Measurements from ENCODE around the gene AWAT1.
"Not testable (repeated sequence)": the region's sequence is repeated elsewhere in the genome, so short reads cannot be mapped to it uniquely, and the experiment has no call there.

AWAT1 gene

GRCh38 chrX:70234355-70234754, at the start of gene AWAT1:
TSS of gene AWAT1 (plus strand) at chrX:70234655. CDS start at chrX:70234696, 41 bp downstream.
- no peak for DNase-seq (ENCODE audit: low spot score)

GRCh38 chrX:70190225-70190624, 44.2 kb upstream of the AWAT1 start:
- no peak for DNase-seq (ENCODE audit: low spot score)

- peak; percentile 54 for DNase-seq (ENCODE audit: low spot score)
Observed at GRCh38 chrX:70196961-70197720, 37.3 kb upstream of the AWAT1 start.

- no peak for DNase-seq (ENCODE audit: low spot score)
Observed at GRCh38 chrX:70201732-70202131, 32.7 kb upstream of the AWAT1 start.

- DNase-seq (ENCODE audit: low spot score) = no peak
Observed at GRCh38 chrX:70208479-70208878, 26.0 kb upstream of the AWAT1 start.

GRCh38 chrX:70209570-70209969, 24.9 kb upstream of the AWAT1 start:
- DNase-seq (ENCODE audit: low spot score) = not testable (repeated sequence)

GRCh38 chrX:70219938-70220764, 14.3 kb upstream of the AWAT1 start:
- peak; percentile 7 for DNase-seq (ENCODE audit: low spot score)

DNA sequence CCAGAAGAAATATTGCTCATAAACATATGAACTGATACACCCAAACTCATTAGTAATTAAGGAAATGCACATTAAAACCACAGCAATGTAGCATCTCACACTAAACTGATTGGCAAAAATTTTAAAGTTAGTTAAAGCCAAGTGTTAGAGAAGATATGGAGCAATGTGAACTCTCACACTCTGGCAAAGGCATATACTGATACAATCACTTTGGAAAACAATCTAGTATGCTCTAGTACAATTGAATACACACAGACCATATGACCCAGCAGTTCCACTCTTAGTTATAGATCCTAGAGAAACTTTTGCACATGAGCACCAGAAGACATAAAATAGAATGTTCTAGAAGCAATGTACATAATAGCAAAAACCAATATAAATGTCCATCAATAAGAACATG, 8.4 kb upstream of the AWAT1 start:
- DNase-seq (ENCODE audit: low spot score) = no peak

DNA sequence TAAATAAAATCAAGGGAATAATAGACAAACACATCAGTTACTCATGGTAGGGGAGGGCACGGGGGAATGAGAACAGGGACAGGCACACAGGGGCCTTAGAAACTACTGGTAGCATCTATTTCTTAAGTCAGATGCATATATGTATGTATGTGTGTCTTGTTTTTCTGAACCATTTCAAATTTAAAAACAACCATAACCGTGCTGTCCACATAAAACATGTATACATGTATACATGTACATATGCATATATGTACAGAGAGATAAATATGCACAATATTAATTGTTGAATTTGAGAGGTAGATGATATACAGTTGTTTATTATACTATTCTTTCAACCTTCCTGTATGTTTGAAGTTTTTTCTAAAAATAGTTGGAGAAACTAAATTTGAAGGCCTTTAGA, 7.8 kb upstream of the AWAT1 start:
- DNase-seq (ENCODE audit: low spot score) = no peak

- DNase-seq (ENCODE audit: low spot score) = no peak
Observed at GRCh38 chrX:70231666-70232065, 2.8 kb upstream of the AWAT1 start.

GRCh38 chrX:70240751-70241150, 6.3 kb downstream of the AWAT1 start:
- no peak for DNase-seq (ENCODE audit: low spot score)

GRCh38 chrX:70241501-70241900, 7.0 kb downstream of the AWAT1 start:
- DNase-seq (ENCODE audit: low spot score) = no peak

GRCh38 chrX:70243601-70244000, 9.1 kb downstream of the AWAT1 start:
- not testable (repeated sequence) for DNase-seq (ENCODE audit: low spot score)

DNA sequence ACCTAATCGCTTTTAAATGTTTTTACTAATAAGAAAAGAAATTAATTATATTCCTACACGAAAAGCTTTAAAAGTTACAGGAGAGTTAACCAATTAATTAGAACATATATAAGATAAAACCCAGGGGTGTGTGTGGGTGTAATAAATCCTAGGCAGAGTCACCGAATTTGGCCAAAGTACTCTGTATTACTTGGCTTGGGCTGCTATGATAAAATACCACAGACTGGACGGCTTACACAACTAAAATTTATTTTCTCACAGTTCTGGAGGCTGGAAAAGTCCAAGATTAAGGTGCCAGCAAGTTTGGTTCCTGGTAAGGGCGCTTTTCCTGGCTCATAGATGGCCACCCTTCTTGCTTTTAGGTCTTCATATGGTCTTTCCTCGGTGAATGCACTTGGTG, 10.4 kb downstream of the AWAT1 start:
- no peak for DNase-seq (ENCODE audit: low spot score)

DNA sequence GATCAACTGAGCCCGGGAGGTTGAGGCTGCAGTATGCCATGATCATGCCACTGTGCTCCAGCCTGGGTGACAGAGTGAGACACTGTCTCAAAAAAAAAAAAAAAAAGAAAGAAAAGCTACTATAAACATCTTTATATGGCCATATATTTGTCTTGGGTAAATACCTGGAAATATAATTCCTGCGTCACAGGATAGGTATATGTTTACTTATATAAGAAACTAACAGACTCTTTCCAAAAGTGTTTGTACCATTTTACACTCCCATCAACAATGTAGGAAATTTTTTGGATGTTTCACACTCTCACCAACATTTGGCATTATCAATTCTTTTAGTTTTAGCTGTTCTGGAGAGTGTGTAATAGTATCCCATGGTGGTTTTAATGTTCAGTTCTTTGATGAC, 12.8 kb downstream of the AWAT1 start:
- no peak for DNase-seq (ENCODE audit: low spot score)

DNA sequence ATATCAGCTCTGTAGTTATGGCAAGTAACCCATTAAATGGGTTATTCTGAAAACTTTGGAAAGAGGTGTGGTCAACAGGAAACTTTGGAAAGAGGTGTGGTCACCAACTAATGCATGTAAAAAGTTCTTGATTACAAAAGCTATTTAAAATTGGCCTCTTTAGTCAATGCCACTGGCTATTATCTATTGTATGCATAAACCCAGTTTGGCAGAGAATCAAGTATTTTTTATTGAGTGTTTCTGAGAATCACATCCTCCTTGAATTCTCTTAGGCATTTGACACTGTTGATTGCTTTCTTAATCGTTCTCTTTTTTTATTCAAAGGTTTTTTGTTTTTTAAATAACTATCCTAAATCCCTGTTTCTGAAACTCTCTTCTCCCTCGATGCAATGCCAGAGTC, 18.0 kb downstream of the AWAT1 start:
- DNase-seq (ENCODE audit: low spot score) = no peak

- DNase-seq (ENCODE audit: low spot score) = no peak
Observed at GRCh38 chrX:70253377-70254062, 19.1 kb downstream of the AWAT1 start.

GRCh38 chrX:70254063-70254400, 19.6 kb downstream of the AWAT1 start:
- DNase-seq (ENCODE audit: low spot score) = no peak

DNA sequence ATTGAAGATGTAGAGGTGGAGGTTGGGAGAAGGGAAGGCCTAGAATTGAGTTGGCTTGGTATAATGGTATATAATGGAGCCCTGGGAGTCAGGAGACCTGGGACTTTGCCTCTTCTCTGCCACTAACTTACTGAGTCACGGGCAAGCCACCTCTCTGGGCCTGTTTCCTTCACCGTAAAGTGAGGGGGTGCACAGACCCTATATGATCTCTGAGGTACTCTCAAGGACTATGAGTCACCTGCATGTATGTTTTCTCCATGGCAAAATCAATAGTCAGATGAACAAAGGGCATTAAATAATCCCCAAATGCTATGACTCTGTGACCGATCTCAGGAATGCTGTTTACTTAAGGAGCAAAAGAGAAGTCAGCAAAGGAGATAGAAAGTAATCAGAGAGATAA, 20.5 kb downstream of the AWAT1 start:
- no peak for DNase-seq (ENCODE audit: low spot score)

DNA sequence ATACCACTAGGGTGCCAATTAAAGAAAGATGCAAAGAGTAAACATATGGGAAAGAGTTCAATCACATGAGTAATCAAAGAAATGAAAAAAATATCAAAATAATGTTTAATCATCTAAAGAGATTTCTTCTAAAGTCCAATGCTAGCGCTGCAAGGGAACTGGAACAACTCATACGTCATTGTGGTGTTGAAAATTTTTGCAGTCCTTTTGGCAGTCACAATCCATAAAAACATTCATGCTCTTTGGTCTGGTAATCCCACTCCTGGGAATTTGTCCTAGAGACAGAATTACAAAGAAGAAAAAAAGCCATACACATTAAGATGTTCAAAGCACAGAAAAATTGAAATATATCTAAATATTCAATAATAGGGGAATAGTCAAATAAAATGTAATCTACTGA, 21.0 kb downstream of the AWAT1 start:
- no peak for DNase-seq (ENCODE audit: low spot score)

- no peak for DNase-seq (ENCODE audit: low spot score)
Observed at GRCh38 chrX:70257423-70258288, 23.2 kb downstream of the AWAT1 start.

DNA sequence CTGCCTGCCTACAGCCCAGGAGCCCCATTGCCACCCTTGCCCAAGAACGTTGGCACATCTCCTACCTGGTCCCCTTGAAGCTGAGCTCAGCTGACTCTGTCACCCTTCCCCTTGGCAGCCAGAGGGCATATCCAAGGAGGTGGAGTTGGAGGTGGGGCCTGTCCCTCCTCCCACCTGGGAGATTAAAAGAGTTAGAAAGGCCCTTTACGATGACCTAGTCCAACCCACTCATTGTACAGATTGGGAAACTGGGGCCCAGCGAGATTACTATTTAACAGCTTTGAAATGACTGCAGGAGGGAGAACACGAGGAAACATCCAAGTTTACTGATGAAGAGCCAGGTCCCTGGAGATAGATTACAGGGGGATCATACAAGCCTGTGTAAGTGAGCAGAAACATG, 25.6 kb downstream of the AWAT1 start, which contains the start of gene P2RY4:
TSS of gene P2RY4 (minus strand) at position 101 of the 400 bp plus-strand sequence. CDS start 580 bp downstream, outside the sequence.
- DNase-seq (ENCODE audit: low spot score) = no peak
